Bronchial epithelial cell (primary cell): ENCODE measurements around the gene CNTNAP3. TPM values are rescaled to one million over a fixed set of nuclear protein-coding genes. Genes with fewer than 3 reads are reported as not detected.
"Not testable (repeated sequence)": the region's sequence is repeated elsewhere in the genome, so short reads cannot be mapped to it uniquely, and the experiment has no call there.

ENCODE experiments used
- DNase-seq: peaks from one replicate; pipeline ENCODE4 v3.0.0-alpha.2; 2010; ENCODE audit warnings: low read depth
- FAIRE-seq: peaks from 2 replicates; lab custom pipeline; 2011; peaks lifted over from hg19 to GRCh38; lab: Jason Lieb, UNC
- H3K27me3 ChIP-seq: 2 replicates; pipeline ENCODE4 v1.5.1; 2011; ENCODE audit warnings: low read length; ENCODE audit not compliant: control insufficient read depth, insufficient read depth
- H3K36me3 ChIP-seq: 2 replicates; pipeline ENCODE4 v1.5.1; 2011; ENCODE audit warnings: low read length; ENCODE audit not compliant: control insufficient read depth, insufficient read depth
- H3K4me3 ChIP-seq: 2 replicates; pipeline ENCODE4 v1.5.1; 2011; ENCODE audit warnings: mild to moderate bottlenecking, low read depth, low read length, control low read depth
- CTCF ChIP-seq: IDR thresholded peaks from 2 replicates; pipeline ENCODE4 v1.5.1; 2011; ENCODE audit warnings: mild to moderate bottlenecking, moderate library complexity, low read length, control low read depth, inconsistent platforms; ENCODE audit not compliant: insufficient read depth, severe bottlenecking
- total RNA-seq: library from RNA; depleted of rRNA; stranded (reverse); fragments of >200 nt; gene quantifications from 2 replicates; pipeline ENCODE4 v1.2.1, GENCODE V29; 2014

Gene CNTNAP3
- total RNA-seq, 1 donor from 2014 or later, result 11.6 TPM

DNA sequence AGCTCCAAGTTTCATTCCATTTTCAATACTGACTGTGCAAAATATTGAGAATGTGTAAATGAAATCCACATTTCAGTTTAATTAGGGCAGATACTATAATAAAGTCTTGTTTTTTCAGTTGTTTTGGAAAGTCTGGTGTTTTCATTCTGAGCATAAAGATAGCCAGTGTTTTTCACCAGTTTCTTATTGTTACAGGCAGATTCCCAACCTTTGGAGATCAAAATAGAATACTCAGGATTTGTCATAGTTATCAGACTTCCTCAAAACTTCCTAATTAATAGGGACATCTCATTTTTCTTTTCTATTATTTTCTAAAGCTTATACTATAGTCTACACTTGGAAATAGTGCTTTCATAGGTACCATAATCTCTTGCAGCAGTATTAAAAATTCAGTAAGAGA, 176.2 kb downstream of the CNTNAP3 start:
- H3K36me3 ChIP-seq, H3K4me3 ChIP-seq, H3K27me3 ChIP-seq, FAIRE-seq, DNase-seq: not testable (repeated sequence)

DNA sequence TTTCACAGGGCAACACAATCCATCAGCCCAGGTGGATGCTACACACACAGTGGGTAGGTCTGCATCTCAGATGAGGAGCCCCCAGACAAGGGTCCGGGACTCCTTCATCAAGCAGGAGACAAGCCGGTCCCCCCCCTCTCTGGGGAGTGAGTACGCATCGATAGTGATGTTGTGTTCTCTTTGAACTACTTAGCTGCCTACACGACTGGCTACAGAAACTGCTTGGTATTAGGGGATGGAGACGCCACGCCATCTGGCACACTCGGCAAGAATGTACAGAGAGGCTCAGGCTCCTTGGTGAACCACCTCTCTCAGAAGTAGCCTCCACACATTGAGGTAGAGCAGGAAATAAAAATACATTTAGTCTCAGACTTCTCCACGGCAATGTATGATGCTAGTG, 179.8 kb downstream of the CNTNAP3 start:
- Histone ChIP-seq H3K27me3 (no peaks in the 10 kb centered on the region), H3K4me3 (no peak overlapping the region), H3K36me3 (no peaks in the 10 kb centered on the region)
- no peak for FAIRE-seq
- TF ChIP-seq CTCF, result no peak
- DNase-seq, result no peak

DNA sequence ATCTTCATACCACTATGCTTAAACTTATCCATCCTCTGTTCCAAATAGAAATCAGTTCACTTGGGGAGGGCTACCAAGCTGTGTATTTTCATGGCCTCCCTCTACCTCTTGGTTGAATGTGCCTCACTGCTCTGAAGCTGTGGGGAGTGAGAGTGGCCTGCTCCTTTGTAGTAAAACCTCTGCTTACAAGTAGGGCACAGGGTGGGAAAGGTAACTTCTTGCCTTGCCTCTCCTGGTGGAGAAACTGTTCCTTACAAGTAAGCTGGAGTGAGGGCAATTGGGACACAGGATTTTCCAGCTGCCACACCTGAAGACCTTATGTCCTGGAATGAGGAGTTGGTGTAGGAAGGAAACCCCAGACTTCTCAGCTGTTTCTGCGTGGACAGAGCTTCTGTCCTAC, 190.8 kb downstream of the CNTNAP3 start:
- not testable (repeated sequence) for DNase-seq, FAIRE-seq, H3K4me3 ChIP-seq, H3K36me3 ChIP-seq, H3K27me3 ChIP-seq

- H3K4me3 ChIP-seq, H3K27me3 ChIP-seq, FAIRE-seq, H3K36me3 ChIP-seq: not testable (repeated sequence)
- DNase-seq, result peak; percentile 59
Observed at GRCh38 chr9:39085311-39085710, 202.7 kb downstream of the CNTNAP3 start.

GRCh38 chr9:39082574-39082973, 205.4 kb downstream of the CNTNAP3 start:
- not testable (repeated sequence) for H3K36me3 ChIP-seq, H3K27me3 ChIP-seq, H3K4me3 ChIP-seq, FAIRE-seq, DNase-seq

DNA sequence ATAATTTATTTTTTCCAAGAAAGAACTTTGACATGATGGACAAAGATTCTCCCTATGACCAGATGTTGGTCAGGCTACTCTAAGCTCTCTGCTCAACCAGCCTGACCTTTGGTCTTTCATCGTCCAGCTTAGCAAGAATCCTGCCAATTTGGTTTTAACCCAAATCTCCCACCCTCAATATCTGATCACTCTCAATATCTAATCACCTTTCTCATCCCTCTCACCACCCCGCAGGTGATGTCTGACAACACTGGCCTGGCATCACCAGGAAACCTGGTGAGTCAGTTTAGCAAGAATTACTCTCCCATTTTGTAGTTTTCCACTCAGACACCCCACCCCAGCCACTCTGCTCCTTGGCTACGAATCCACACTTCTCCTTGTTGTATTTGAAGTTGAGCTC, 207.9 kb downstream of the CNTNAP3 start:
- FAIRE-seq, DNase-seq, H3K27me3 ChIP-seq, H3K36me3 ChIP-seq, H3K4me3 ChIP-seq: not testable (repeated sequence)

- H3K36me3 ChIP-seq, FAIRE-seq, H3K27me3 ChIP-seq: not testable (repeated sequence)
- peak; percentile 8 for DNase-seq
- H3K4me3 ChIP-seq, result peak overlapping the region; percentile 41
- TF ChIP-seq CTCF, result peak; percentile 38
Observed at GRCh38 chr9:39078621-39079256, 209.2 kb downstream of the CNTNAP3 start.

DNA sequence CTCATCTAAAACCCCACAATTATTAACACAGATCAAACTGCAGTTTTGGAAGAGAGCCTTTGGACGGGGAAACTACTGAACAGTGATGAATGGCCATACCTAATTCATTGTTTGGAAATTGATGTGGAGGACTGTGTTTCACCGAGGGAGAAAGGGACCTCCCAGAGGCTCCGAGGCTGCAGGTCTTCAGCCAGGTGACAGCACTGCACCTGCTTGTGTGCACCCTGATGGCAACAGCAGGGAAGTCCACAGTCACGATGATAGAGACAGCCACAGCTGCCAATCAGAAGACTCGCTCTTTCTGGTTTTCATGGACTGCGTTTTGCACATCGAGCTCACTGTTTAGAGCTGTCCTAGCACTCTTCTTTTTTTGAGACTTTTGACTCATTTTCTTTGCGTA, 214.4 kb downstream of the CNTNAP3 start:
- H3K36me3 ChIP-seq, FAIRE-seq, H3K4me3 ChIP-seq, H3K27me3 ChIP-seq, DNase-seq: not testable (repeated sequence)

- not testable (repeated sequence) for H3K27me3 ChIP-seq, H3K36me3 ChIP-seq, DNase-seq, H3K4me3 ChIP-seq, FAIRE-seq
Observed at GRCh38 chr9:39067683-39068082, 220.3 kb downstream of the CNTNAP3 start.

GRCh38 chr9:39062966-39063365, 225.0 kb downstream of the CNTNAP3 start:
- H3K4me3 ChIP-seq, FAIRE-seq, H3K36me3 ChIP-seq, DNase-seq, H3K27me3 ChIP-seq: not testable (repeated sequence)

- H3K4me3 ChIP-seq, FAIRE-seq, H3K36me3 ChIP-seq, H3K27me3 ChIP-seq, DNase-seq: not testable (repeated sequence)
Observed at GRCh38 chr9:39054453-39054852, 233.5 kb downstream of the CNTNAP3 start.

GRCh38 chr9:39046833-39047232, 241.1 kb downstream of the CNTNAP3 start:
- not testable (repeated sequence) for H3K27me3 ChIP-seq, DNase-seq, FAIRE-seq, H3K4me3 ChIP-seq, H3K36me3 ChIP-seq

DNA sequence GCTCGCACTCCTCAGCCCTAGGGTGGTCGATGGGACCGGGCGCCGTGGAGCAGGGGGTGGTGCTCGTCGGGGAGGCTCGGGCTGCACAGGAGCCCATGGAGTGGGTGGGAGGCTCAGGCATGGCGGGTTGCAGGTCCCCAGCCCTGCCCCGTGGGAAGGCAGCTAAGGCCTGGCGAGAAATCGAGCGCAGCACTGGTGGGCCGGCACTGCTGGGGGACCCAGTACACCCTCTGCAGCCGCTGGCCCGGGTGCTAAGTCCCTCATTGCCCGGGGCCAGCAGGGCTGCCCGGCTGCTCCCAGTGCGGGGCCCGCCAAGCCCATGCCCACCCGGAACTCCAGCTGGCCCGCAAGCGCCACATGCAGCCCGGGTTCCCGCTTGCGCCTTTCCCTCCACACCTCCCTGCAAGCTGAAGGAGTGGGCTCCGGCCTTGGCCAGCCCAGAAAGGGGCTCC, 245.6 kb downstream of the CNTNAP3 start:
- H3K4me3 ChIP-seq, H3K27me3 ChIP-seq, H3K36me3 ChIP-seq, FAIRE-seq, DNase-seq: not testable (repeated sequence)
